NCI-H1930 (cell line): ENCODE measurements around the gene MMP24.

ENCODE experiments used
- DNase-seq, 2 experiments: peaks; one replicate each; lab custom pipeline; 2025; lab: John Stamatoyannopoulos, UW

Gene MMP24

GRCh38 chr20:35279533-35280174 is 53.2 kb downstream of the MMP24 start:
- no peak for DNase-seq

- no peak for DNase-seq
Observed at GRCh38 chr20:35280523-35280922, 54.0 kb downstream of the MMP24 start.

GRCh38 chr20:35281506-35282101 is 55.1 kb downstream of the MMP24 start:
- no peak for DNase-seq

GRCh38 chr20:35283441-35284266 is 57.2 kb downstream of the MMP24 start:
- no peak for DNase-seq

GRCh38 chr20:35284267-35284991 is 57.9 kb downstream of the MMP24 start, which contains the start of gene EIF6:
Gene EIF6, minus strand, starts transcription at chr20:35284772. Its CDS starts 285 bp downstream, at chr20:35284487.
- DNase-seq = peak; percentile 77 to 86

GRCh38 chr20:35284992-35285805 is 58.7 kb downstream of the MMP24 start:
- DNase-seq = no peak

GRCh38 chr20:35285806-35286076 is 59.3 kb downstream of the MMP24 start:
- no peak for DNase-seq

- DNase-seq = no peak
Observed at GRCh38 chr20:35286077-35286898, 59.8 kb downstream of the MMP24 start.

GRCh38 chr20:35286899-35287508 is 60.5 kb downstream of the MMP24 start:
- DNase-seq = no peak

GRCh38 chr20:35287509-35288324 is 61.2 kb downstream of the MMP24 start:
- no peak for DNase-seq

- DNase-seq = no peak
Observed at GRCh38 chr20:35288325-35289060, 62.0 kb downstream of the MMP24 start.

GRCh38 chr20:35290186-35290886 is 63.8 kb downstream of the MMP24 start:
- DNase-seq = no peak

- no peak for DNase-seq
Observed at GRCh38 chr20:35290887-35291417, 64.5 kb downstream of the MMP24 start.

GRCh38 chr20:35291654-35292503 is 65.4 kb downstream of the MMP24 start, which contains the start of gene FAM83C:
Gene FAM83C, minus strand, starts transcription at chr20:35292425. Its CDS starts 121 bp downstream, at chr20:35292304.
- DNase-seq = no peak

- DNase-seq = no peak
Observed at GRCh38 chr20:35292504-35293285, 66.2 kb downstream of the MMP24 start.
